HG03135 (cell line): ENCODE results near the gene CBX1.
A peak's percentile ranks its signal among the peaks of the same experiment; 100 is the strongest.

Experiments
- ATAC-seq: cut with Tn5 transposase; IDR thresholded peaks from one replicate; pipeline ENCODE4 v1.9.1; 2021; ENCODE audit warnings: mild to moderate bottlenecking, moderate library complexity; ENCODE audit not compliant: unreplicated experiment

The CBX1 gene

DNA sequence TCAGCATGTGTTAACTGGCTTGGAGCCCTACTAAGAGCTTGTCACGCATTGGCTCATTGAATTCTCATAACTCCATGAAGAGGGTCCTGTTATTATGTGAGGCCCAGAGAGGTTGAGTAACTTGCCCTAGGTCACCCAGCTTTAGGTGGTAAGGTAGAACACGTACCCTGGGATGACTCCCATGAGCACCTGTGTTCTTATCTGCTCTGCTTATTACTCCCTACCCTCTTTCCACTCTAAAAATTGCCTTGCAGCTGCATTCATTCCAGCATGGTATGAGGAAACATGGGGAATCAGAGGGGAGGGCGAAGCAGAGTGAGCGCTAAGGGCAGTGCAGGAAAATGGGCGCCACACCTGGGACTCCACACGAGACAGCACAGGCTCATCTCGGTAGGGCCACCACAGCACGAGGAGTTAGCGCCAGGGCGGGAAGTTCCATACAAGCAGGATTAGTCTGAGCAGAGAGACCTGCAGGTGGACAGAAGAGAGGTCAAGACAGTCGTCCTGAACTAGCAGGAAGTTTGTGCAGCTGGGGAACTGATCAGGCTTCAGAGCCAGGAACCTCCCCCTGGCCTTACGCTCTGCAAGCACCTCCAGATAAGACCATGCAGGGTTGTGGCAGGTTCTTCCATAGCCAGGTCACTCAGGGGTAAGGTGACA lies 73.8 kb downstream of the CBX1 start:
- no peak for ATAC-seq

- ATAC-seq: no peak
These were observed 74.6 kb downstream of the CBX1 start for GRCh38 chr17:48026502-48027321.

DNA sequence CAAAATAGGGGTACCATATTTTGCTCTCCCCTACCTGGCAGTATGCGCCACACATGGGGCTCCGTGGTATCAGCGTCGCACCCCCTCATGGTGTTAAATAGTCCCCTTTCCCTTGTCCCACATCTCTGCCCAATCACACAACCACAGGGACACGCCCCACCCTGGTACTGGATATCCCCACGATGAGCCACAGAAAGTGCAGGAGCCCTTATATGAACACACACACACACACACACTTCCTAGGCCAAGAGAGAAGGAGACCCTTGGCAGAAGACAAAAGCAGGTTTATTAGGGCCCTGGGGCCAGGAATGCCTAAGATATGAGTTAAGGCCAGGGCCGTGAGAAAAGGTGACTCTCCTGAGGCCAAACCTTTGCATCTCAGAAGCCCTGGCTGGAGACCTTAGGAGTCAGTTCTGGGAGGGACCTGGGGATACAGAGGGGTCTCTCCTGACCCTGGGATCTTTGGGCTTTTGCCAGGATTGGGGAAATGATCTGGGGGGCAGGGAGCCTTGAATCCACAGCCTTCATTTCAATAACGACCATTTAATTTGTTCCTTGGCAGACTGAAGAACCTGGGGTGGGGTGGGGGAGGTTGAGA lies 75.3 kb downstream of the CBX1 start:
- no peak for ATAC-seq

GRCh38 chr17:48025040-48025903 lies 76.0 kb downstream of the CBX1 start:
- peak; percentile 77 for ATAC-seq

DNA sequence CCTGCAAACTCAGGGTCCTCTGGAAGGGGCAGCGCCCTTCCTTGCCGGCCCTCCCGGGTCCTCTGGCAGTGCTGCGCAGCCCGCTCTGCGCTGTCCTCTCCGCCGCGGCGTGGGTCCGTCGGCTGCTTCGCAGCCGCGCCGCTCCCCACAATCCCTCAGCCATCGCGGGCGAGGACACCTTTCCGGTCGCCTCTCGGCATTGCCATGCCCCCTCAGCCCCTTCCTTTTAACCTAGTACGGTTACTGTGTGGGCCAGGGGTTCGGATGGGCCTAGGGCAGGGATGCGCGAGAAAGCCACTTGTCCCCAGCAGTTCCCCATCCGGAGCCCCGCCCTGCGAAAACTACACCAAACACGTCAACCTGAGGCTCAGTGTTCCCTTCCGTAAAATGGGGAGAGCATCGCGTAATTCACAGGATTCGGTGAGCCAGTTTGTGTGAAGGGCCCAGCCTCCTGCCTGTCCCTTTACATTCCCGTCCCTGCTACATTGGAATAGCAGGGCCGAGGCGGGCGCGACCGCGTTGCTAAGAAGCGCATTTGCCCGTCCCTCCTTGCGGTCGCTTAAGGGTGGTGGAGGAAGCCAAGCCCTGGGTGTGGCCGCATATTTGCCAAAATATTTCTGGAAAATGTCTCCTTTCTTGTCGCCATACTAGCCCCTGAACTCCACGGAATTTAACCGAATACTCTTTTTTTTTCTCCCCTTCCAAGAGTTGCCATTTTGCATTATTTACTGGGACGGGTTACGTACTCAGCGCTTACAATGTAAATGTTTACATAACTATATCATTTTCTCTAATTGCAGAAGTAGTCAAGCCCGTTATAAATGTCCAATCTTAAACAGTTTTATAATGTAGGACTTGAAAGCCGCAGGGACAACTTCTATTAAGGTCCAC lies 76.9 kb downstream of the CBX1 start:
- no peak for ATAC-seq

- ATAC-seq: no peak
These were observed 77.7 kb downstream of the CBX1 start for GRCh38 chr17:48023400-48024148.

GRCh38 chr17:48022901-48023300 lies 78.4 kb downstream of the CBX1 start:
- ATAC-seq: no peak

- ATAC-seq: no peak
These were observed 79.3 kb downstream of the CBX1 start for GRCh38 chr17:48021934-48022333.
